H1 (cell line): Measurements from ENCODE around the gene DDT.

Source experiments
- BRCA1 ChIP-seq: IDR thresholded peaks from 2 replicates; pipeline ENCODE4 v1.6.1; 2012; ENCODE audit warnings: low read depth, low read length, improper control_type of control experiment
- CHD2 ChIP-seq: IDR thresholded peaks from 2 replicates; pipeline ENCODE4 v1.6.1; 2012; ENCODE audit warnings: low read length, improper control_type of control experiment
- JUND ChIP-seq: IDR thresholded peaks from 2 replicates; pipeline ENCODE4 v1.6.1; 2011; ENCODE audit warnings: mild to moderate bottlenecking, improper control_type of control experiment, low read length
- PHF8 ChIP-seq: fragments of 200-600 bp; sonication (generic); conservative IDR thresholded peaks from 2 replicates; pipeline ENCODE4 v1.7.1; 2012; ENCODE audit warnings: low read depth, mild to moderate bottlenecking, inconsistent platforms, low read length, moderate library complexity
- POLR2A ChIP-seq, 2 experiments: IDR thresholded peaks; 1 replicate in 1 of 2; 2 replicates in 1 of 2; pipeline ENCODE4 v1.6.1; 2011; ENCODE audit warnings: low read depth in 2 of 2, low read length in 2 of 2, mild to moderate bottlenecking in 2 of 2; ENCODE audit errors: control extremely low read depth in 1 of 2
- POLR2AphosphoS5 ChIP-seq: IDR thresholded peaks from 2 replicates; pipeline ENCODE4 v1.6.1; 2011; ENCODE audit warnings: low read depth, low read length
- RAD21 ChIP-seq, 2 experiments: IDR thresholded peaks in 1 of 2; conservative IDR thresholded peaks in 1 of 2; 2 replicates each; pipeline ENCODE4 v1.6.1; 2011; ENCODE audit warnings: low read depth in 2 of 2, low read length in 2 of 2, improper control_type of control experiment in 1 of 2, inconsistent platforms in 1 of 2, mild to moderate bottlenecking in 1 of 2, moderate library complexity in 1 of 2
- SIN3A ChIP-seq, 2 experiments: IDR thresholded peaks in 1 of 2; conservative IDR thresholded peaks in 1 of 2; 2 replicates each; pipeline ENCODE4 v1.6.1; 2011 to 2012; ENCODE audit warnings: low read length in 2 of 2, improper control_type of control experiment in 1 of 2, low read depth in 1 of 2, mild to moderate bottlenecking in 1 of 2
- TAF1 ChIP-seq: IDR thresholded peaks from 2 replicates; pipeline ENCODE4 v1.6.1; 2011; ENCODE audit warnings: mild to moderate bottlenecking, low read depth, low read length
- TF ChIP-seq, protein P1 (sequence below), 3 experiments: IDR thresholded peaks; 1 replicate in 2 of 3; 2 replicates in 1 of 3; pipeline versions ENCODE4 v1.5.1 to v1.6.1; 2011; ENCODE audit warnings: low read length in 3 of 3, mild to moderate bottlenecking in 3 of 3, inconsistent platforms in 2 of 3, low read depth in 1 of 3, moderate library complexity in 1 of 3; ENCODE audit not compliant: insufficient read depth in 1 of 3; ENCODE audit errors: control extremely low read depth in 1 of 3
- TF ChIP-seq, protein P2 (sequence below): IDR thresholded peaks from 2 replicates; pipeline ENCODE4 v1.6.1; 2011; ENCODE audit warnings: low read depth, mild to moderate bottlenecking, low read length; ENCODE audit not compliant: insufficient read depth

GRCh38 chr22:23970201-23970641, 4.0 kb downstream of the DDT start:
- TF ChIP-seq TAF1, result no peak
- TF ChIP-seq JUND, result no peak
- peak in 1 of 2 experiments; percentile 54; a peak in 1 of 3 replicates for TF ChIP-seq POLR2A (IDR thresholded peaks at IDR 0.05; ENCODE audit: control extremely low read depth in 1 of 2, low read depth in 2 of 2, low read length in 2 of 2)
- TF ChIP-seq PHF8, result no peak
- no peak for TF ChIP-seq RAD21 (IDR thresholded peaks at IDR 0.05 in 1 of 2, conservative IDR thresholded peaks at IDR 0.05 in 1 of 2; ENCODE audit: low read depth in 2 of 2, low read length in 2 of 2)
- TF ChIP-seq, protein P1, sequence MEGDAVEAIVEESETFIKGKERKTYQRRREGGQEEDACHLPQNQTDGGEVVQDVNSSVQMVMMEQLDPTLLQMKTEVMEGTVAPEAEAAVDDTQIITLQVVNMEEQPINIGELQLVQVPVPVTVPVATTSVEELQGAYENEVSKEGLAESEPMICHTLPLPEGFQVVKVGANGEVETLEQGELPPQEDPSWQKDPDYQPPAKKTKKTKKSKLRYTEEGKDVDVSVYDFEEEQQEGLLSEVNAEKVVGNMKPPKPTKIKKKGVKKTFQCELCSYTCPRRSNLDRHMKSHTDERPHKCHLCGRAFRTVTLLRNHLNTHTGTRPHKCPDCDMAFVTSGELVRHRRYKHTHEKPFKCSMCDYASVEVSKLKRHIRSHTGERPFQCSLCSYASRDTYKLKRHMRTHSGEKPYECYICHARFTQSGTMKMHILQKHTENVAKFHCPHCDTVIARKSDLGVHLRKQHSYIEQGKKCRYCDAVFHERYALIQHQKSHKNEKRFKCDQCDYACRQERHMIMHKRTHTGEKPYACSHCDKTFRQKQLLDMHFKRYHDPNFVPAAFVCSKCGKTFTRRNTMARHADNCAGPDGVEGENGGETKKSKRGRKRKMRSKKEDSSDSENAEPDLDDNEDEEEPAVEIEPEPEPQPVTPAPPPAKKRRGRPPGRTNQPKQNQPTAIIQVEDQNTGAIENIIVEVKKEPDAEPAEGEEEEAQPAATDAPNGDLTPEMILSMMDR (IDR thresholded peaks at IDR 0.05; ENCODE audit: control extremely low read depth in 1 of 3, insufficient read depth in 1 of 3, low read depth in 1 of 3, low read length in 3 of 3), result no peak
- peak; percentile 15; the same call in 1 of the 2 replicates for TF ChIP-seq POLR2AphosphoS5
- no peak for TF ChIP-seq CHD2
- TF ChIP-seq, protein P2, sequence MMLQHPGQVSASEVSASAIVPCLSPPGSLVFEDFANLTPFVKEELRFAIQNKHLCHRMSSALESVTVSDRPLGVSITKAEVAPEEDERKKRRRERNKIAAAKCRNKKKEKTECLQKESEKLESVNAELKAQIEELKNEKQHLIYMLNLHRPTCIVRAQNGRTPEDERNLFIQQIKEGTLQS, result no peak
- TF ChIP-seq SIN3A (conservative IDR thresholded peaks at IDR 0.05 in 1 of 2, IDR thresholded peaks at IDR 0.05 in 1 of 2; ENCODE audit: low read depth in 1 of 2, low read length in 2 of 2), result no peak
- no peak for TF ChIP-seq BRCA1
